KMS-11 (cell line): ENCODE data around the gene STARD9.

Experiments used
- H2AFZ ChIP-seq: fragments of 200-600 bp; sonication (generic); 2 replicates; pipeline ENCODE4 v1.6.1; 2016; ENCODE audit warnings: antibody characterized with exemption, mixed run types, low read depth
- H3K27ac ChIP-seq: fragments of 200-600 bp; sonication (generic); 2 replicates; pipeline ENCODE4 v1.6.1; 2016; ENCODE audit warnings: mild to moderate bottlenecking, mixed run types
- H3K27me3 ChIP-seq: fragments of 200-600 bp; sonication (generic); 2 replicates; pipeline ENCODE4 v1.6.1; 2017; ENCODE audit warnings: mild to moderate bottlenecking, low read depth, mixed run types, moderate library complexity; ENCODE audit not compliant: insufficient read depth
- H3K36me3 ChIP-seq: fragments of 200-600 bp; sonication (generic); 2 replicates; pipeline ENCODE4 v1.6.1; 2017; ENCODE audit warnings: mild to moderate bottlenecking, mixed run types; ENCODE audit not compliant: insufficient read depth
- H3K4me1 ChIP-seq: fragments of 200-600 bp; sonication (generic); 2 replicates; pipeline ENCODE4 v1.6.1; 2016; ENCODE audit warnings: mild to moderate bottlenecking, low read depth, mixed run types; ENCODE audit not compliant: poor library complexity, severe bottlenecking
- H3K4me2 ChIP-seq: fragments of 200-600 bp; sonication (generic); 2 replicates; pipeline ENCODE4 v1.7.0; 2016; ENCODE audit warnings: mild to moderate bottlenecking, mixed run types
- H3K4me3 ChIP-seq: fragments of 200-600 bp; sonication (generic); IDR thresholded peaks from 2 replicates; pipeline ENCODE4 v1.6.1; 2017; ENCODE audit warnings: low read depth, low read length, mixed read lengths; ENCODE audit not compliant: insufficient read depth
- H3K79me2 ChIP-seq: fragments of 200-600 bp; sonication (generic); 2 replicates; pipeline ENCODE4 v1.6.1; 2016; ENCODE audit warnings: low read depth, mixed run types; ENCODE audit not compliant: insufficient read depth
- H3K9ac ChIP-seq: fragments of 200-600 bp; sonication (generic); 2 replicates; pipeline ENCODE4 v1.6.1; 2016; ENCODE audit warnings: mild to moderate bottlenecking, mixed run types
- H4K20me1 ChIP-seq: fragments of 200-600 bp; sonication (generic); 2 replicates; pipeline ENCODE4 v1.6.1; 2016; ENCODE audit warnings: mild to moderate bottlenecking, mixed run types; ENCODE audit not compliant: insufficient read depth
- CTCF ChIP-seq: fragments of 200-600 bp; sonication (generic); conservative IDR thresholded peaks from 2 replicates; pipeline ENCODE4 v1.6.1; 2017; ENCODE audit warnings: low read depth, mild to moderate bottlenecking, antibody characterized with exemption, low read length, moderate library complexity, mixed read lengths

Gene STARD9

GRCh38 chr15:42577514-42578031 is 2.2 kb downstream of the STARD9 start:
- no peaks in the 10 kb centered on the region for H4K20me1 ChIP-seq
- H3K27ac ChIP-seq, result no peak overlapping the region
- peaks cover 57% of the 10 kb centered on the region for H3K4me1 ChIP-seq
- H3K79me2 ChIP-seq, result peaks cover 46% of the 10 kb centered on the region; the same call in 1 of the 2 replicates
- H3K4me2 ChIP-seq, result peak overlapping the region; percentile 95; the same call in 1 of the 2 replicates
- no peaks in the 10 kb centered on the region for H3K36me3 ChIP-seq
- TF ChIP-seq CTCF, result no peak
- no peak overlapping the region for H3K9ac ChIP-seq
- H2AFZ ChIP-seq, result no peak overlapping the region
- no peak overlapping the region for H3K4me3 ChIP-seq
- no peaks in the 10 kb centered on the region for H3K27me3 ChIP-seq

DNA sequence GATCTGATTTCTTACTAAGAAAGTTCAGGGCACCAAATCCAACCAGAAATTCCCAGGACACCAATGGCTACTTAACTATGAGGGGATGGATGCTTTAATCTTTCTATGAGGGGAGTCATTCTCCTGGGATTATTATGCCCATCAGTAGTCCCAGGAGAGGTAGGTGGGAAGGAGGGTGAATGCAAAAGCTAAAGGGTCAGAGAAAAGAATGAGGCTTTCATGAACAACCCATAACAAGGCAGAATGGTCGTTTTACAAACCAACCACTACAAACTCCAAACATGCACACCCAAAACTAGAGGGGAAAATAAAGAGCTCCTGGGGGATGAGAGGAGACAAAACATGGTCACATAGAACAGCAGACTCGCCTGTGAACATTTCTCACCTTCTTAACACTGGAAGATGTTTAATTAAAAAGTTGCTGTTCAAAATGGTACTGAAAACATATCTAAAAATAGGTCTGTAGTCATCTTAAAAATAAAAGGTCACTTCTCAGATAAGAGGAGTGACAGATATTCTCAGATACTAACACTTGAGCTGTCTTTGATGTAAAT is 3.7 kb downstream of the STARD9 start:
- Histone ChIP-seq H3K4me3 (no peak overlapping the region), H3K36me3 (no peaks in the 10 kb centered on the region), H3K27ac (no peak overlapping the region), H3K9ac (no peak overlapping the region), H2AFZ (no peak overlapping the region), H3K4me2 (no peak overlapping the region; the same call in 1 of the 2 replicates), H4K20me1 (no peaks in the 10 kb centered on the region), H3K79me2 (peaks cover 50% of the 10 kb centered on the region; the same call in 1 of the 2 replicates), H3K4me1 (peaks cover 70% of the 10 kb centered on the region), H3K27me3 (no peaks in the 10 kb centered on the region)
- no peak for TF ChIP-seq CTCF

DNA sequence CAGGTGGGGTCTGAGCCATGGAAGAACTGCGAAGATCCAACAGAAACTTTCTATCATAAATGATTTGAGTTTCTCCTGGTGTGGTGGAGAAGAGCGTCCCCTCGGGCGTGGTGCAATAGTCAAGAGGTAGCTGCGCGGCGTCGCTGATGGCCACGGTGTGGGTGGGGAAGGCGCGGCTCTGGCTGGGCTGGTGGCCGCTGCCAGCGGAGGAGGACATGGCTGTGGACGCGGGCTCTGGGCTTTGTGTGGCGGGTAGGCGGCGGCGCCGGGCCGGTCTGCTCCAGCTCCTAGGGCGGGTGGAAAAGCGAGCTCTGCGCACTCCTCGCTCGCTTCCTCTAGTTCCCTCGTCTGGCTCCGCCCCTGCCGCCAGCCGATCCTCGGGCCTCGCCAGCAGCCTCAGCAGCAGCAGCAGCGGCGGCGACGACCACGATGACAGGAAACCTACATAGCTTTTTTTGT is 5.9 kb downstream of the STARD9 start:
- H2AFZ ChIP-seq, result peak overlapping the region; percentile 42; the same call in 1 of the 2 replicates
- H3K4me1 ChIP-seq, result peaks cover 67% of the 10 kb centered on the region
- H4K20me1 ChIP-seq, result no peaks in the 10 kb centered on the region
- H3K27me3 ChIP-seq, result no peaks in the 10 kb centered on the region
- no peaks in the 10 kb centered on the region; the same call in 1 of the 2 replicates for H3K36me3 ChIP-seq
- H3K4me3 ChIP-seq, result no peak overlapping the region
- H3K9ac ChIP-seq, result peak overlapping the region; percentile 19; the same call in 1 of the 2 replicates
- no peak for TF ChIP-seq CTCF
- H3K79me2 ChIP-seq, result peaks cover 44% of the 10 kb centered on the region; the same call in 1 of the 2 replicates
- H3K27ac ChIP-seq, result no peak overlapping the region
- peak overlapping the region; percentile 97 for H3K4me2 ChIP-seq

DNA sequence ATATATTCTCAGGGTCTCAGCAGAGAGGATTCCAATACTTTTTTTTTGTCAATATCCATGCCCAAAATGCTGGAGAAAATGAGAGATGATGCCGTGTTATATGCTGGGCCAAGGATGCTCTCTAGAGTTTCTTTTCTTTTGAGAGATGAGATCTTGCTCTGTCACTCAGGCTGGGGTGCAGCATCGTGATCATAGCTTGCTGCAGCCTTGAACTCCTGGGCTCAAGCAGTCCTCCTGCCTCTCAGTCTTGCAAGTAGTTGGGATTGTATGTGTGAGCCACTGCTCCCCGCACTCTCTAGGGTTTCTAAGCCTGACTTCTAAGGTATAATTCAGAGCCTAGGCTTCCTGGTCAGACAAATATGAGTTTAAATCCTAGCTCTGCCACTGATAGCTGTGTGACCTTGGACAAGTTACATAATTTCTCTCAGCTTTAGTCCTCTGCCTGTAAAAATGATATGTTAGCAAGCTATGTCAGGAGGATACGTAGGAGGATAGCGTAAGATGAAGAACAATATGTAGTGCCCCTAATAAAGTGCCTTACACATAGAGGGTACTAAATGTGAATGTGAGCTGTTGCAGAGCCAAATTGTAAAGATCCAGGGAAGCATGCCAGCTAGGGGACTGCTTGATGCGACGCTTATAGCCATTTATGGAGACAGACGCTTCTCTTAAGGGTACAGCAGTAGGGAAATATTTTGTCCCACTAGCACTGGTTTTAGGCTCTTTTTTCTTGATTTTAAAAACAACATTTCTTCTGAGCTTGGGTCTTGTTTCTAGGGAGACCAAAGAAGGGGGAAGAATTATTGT is 7.4 kb downstream of the STARD9 start:
- Histone ChIP-seq H3K27me3 (no peaks in the 10 kb centered on the region), H3K79me2 (peaks cover 30% of the 10 kb centered on the region; the same call in 1 of the 2 replicates), H3K4me1 (peaks cover 52% of the 10 kb centered on the region), H4K20me1 (no peaks in the 10 kb centered on the region), H2AFZ (no peak overlapping the region), H3K27ac (no peak overlapping the region), H3K36me3 (no peaks in the 10 kb centered on the region; the same call in 1 of the 2 replicates), H3K9ac (no peak overlapping the region), H3K4me2 (no peak overlapping the region), H3K4me3 (no peak overlapping the region)
- no peak for TF ChIP-seq CTCF
